Measurements from ENCODE around the gene NFYC. TPM values are rescaled to one million over a fixed set of nuclear protein-coding genes. Genes with fewer than 3 reads are reported as not detected.
A peak's percentile ranks its signal among the peaks of the same experiment; 100 is the strongest.

Gene NFYC
- polyA plus RNA-seq, 4 donors = 92.0 to 106 (median 101) TPM

DNA sequence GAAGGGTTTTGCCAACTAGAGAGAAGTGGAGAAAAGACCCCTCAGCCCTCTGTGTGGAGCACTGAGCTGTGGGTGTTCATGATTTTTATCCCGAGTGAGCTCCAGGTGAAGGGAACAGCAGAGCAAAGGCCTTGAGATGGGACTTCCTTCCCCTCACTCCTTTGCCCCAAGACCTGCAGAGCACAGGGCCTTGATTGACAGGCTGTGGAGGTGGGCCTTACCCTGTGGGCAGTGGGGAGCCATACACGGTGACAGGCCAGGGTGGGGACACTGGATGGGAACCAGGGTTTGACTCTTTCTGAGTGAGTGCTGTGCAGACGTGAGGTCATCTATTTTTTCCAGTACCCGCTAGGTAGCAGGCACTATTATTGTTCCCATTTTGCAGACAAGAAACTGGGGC is 102.5 kb downstream of the NFYC start:
- DNase-seq (ENCODE audit: low read depth in 4 of 4, low spot score in 3 of 4) = no peak

DNA sequence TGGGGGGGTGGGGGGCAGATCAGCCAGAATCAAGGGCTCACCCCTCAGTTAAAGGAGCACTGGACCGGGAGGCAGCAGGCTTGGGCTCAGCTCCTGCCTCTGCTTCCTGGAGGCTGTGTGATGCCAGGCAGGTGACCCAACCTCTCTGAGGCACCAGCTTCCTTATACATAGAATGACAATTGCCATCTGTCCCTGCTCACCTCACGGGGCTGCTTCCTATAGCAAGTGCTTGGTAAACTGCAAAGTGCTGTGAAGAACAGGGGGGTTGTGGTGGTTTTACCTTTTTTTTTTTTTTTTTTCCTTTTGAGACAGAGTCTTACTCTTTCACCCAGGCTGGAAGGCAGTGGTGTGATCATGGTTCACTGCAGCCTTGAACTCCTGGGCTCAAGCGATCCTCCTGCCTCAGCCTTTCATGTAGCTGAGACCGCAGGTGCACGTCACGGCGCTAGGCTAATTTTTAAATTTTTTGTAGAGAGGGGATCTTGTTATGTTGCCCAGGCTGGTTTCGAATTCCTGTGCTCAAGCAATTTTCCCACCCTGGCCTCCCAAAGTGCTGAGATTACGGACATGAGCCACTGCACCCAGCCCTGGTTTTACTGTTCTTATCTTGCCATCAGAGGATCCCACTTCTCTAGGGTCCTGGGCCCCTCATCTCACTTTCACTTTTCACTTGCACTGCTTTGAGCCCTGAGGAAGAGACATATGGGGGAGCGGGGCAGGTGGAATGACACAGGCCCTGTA is 103.6 kb downstream of the NFYC start:
- no peak for DNase-seq (ENCODE audit: low read depth in 4 of 4, low spot score in 3 of 4)

- DNase-seq (ENCODE audit: low read depth in 4 of 4, low spot score in 3 of 4) = no peak
These were observed 104.5 kb downstream of the NFYC start for GRCh38 chr1:40795811-40796586.

- DNase-seq (ENCODE audit: low read depth in 4 of 4, low spot score in 3 of 4) = no peak
These were observed 105.6 kb downstream of the NFYC start for GRCh38 chr1:40796939-40797667.

- DNase-seq (ENCODE audit: low read depth in 4 of 4, low spot score in 3 of 4) = no peak
These were observed 106.1 kb downstream of the NFYC start for GRCh38 chr1:40797668-40798010.

DNA sequence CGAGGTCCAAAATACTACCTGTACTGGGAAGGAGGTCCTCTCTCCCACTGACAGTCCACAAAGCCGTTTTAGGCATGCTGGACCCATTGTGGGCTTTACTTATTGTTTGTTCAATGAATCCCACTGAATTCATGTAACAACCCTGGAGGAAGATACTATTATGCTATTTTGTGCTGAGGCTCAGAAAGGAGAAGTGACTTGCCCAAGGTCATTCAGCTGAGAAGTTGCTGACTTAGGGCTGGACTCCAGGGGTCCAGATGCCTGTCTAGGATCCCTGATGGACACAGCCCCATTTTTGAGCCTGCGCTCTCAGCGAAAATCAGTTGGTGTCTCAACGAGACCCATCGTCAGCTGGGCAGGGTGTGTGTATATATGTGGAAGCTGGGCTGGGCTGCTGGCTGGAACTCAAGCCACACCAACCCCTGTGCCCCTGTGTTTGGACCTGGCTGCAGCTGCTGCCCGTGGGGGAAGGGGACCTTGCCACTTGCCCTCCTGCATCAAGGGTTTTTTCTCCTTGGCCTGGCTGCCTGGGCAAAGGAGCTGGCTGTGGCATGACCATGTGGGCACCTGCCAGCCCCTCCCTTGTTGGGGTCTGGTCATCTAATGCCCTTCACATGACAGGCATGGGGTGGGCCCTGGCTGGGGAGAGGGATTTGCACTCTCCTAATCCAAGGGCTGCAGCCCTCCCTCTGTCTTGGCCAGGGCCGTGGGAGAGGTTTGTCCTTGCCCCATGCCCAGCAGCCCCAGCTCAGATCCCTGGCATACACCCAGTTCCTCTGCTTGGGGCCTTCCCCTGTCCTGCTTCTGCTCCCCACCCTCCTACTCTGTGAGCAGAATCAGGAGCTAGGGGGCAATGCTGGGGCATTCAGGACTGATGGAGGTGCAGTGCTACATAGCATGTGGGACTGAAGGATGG is 107.1 kb downstream of the NFYC start:
- no peak for DNase-seq (ENCODE audit: low read depth in 4 of 4, low spot score in 3 of 4)

GRCh38 chr1:40799351-40799867 is 107.9 kb downstream of the NFYC start:
- DNase-seq (ENCODE audit: low read depth in 4 of 4, low spot score in 3 of 4) = no peak

DNA sequence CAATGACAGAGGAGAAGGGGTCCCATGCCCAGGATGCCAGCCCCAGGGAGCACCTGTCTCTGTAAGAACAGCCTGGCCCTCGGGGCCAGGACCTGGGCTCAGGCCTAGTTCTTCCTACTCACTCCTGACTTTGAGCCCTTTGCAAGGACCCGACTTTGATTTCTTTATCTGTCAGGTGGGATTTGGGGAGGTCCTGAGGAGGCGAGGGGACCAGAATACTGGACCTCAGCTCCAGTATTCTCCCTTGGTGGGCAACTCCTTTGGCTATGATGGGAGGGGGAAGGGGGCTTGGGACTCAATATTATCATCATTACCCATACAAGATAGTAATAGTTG is 110.2 kb downstream of the NFYC start:
- DNase-seq (ENCODE audit: low read depth in 4 of 4, low spot score in 3 of 4) = no peak

GRCh38 chr1:40802078-40802741 is 110.7 kb downstream of the NFYC start:
- peak in 3 of 4 donors; percentile 66 to 75 (median 73) for DNase-seq (ENCODE audit: low read depth in 4 of 4, low spot score in 3 of 4)

DNA sequence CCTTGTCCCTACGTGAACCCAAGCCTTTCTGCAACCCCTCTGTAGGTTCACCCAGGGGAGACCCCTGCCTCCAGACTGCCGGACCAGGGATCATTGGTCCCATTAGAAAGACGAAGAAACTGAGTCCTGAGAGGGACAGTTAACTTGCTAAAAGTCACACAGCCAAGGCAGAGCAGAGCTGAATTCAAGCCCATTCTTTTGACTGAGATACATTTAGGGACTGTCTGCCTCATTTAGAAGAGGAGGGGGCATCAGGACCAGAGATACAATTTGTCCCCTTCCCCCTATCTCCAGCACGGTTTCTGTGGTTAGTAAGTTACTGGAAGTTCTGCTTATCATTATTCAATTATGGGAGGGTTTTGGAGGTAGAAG is 111.2 kb downstream of the NFYC start:
- no peak for DNase-seq (ENCODE audit: low read depth in 4 of 4, low spot score in 3 of 4)

GRCh38 chr1:40803447-40803846 is 111.9 kb downstream of the NFYC start:
- DNase-seq (ENCODE audit: low read depth in 4 of 4, low spot score in 3 of 4) = no peak

DNA sequence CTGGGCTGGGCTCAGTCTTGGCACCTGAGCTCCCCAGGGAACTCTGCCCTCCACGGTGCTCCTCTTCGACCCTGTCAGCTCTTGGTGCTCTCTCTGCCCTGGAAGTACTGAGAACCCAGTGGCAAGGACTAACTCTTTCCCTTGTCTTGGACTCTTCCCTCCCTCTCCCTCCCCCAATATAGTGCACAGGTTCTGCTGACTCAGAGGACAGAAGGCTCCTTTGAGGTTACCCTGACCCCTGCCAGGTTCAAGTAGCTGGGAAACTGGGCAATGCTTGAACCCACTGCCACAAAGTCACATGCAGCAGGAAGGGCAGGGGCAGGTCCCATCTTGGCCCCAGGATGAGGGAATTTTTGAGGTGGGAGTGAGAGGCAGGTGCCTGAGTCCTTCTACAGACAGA is 112.4 kb downstream of the NFYC start:
- DNase-seq (ENCODE audit: low read depth in 4 of 4, low spot score in 3 of 4) = no peak

DNA sequence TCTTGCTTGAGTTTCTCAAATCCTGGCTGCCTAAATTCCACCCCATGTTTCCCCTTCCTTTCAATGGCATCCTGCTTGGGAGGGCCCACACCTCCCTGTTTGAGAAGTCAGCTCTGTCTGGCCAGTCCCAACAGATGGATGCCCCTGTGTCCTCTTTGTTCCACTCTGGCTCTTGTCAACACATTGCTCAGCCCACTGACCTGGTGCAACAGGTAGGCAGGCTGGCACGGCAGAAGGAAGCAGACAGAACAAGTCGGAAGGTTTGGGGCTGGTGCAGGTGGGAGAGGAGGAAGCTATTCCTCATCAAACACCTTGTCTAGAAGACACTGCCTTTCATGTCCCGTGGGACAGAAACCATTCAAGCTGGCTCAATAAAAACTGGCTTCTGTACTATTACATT is 114.7 kb downstream of the NFYC start:
- no peak for DNase-seq (ENCODE audit: low read depth in 4 of 4, low spot score in 3 of 4)

DNA sequence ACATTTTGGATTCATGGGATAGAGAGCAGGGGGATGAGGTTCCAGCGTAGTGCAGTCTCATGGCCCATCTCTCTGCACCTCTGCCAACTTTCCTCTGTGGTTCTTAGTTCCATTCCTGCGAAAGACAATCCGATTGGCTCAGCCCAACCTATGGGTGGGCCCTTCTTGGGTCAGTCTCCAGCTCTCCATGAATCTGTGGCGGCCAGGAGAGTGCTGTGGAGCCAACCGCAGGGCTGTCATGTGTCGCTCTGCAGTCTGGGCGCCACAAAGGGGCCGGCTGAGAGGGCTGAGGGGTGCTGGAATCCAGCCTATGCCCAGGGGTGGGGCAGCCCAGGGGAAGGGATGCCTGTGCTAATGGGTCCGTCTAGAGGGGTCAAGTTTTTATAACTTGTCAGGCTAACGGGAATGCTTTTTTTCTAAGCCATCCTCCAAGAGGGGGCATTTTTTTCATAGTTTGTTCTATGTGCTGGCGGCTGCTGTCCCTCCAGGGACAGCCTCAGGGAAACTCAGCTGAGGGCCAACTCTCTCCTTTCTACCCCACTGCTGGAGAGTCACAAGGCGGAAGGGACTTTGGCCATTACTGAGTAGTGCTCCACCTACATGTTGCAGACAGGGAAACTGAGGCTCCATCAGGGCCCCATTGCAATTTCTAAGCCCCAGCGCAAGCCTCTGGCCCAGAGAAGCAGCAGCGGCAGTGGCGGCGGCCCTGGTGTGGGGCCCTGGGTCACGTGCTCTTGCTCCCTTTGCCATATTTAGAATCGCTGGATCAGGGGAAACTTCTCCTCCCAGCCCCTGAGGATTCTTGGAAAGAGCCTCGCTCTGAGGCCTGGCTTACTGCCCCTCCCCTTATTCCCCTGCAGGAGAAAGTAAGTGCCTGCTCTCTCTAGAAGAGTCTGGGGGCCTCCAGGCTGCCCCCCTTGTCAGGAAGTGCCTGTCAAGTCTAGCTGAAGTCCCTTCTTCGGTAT is 115.5 kb downstream of the NFYC start:
- DNase-seq (ENCODE audit: low read depth in 4 of 4, low spot score in 3 of 4) = no peak

DNA sequence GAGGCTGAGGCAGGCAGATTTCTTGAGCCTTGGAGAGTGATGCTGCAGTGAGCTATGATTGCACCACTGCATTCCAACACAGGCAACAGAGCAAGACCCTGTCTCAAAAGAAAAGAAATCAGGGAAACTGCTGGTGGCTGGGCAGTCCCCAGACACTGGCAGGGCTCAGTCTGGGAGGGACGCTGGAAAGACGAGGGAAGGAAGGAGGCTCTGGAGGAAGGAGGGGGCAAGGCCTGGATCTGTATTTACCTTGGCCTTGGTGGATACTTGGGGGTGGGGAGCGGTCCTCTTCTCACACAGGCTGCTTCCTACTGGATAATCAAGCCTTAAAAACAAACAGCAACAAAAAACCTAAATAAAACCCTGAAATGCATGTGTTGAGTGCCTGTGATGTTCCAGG is 116.5 kb downstream of the NFYC start:
- no peak for DNase-seq (ENCODE audit: low read depth in 4 of 4, low spot score in 3 of 4)

- DNase-seq (ENCODE audit: low read depth in 4 of 4, low spot score in 3 of 4) = no peak
These were observed 116.9 kb downstream of the NFYC start for GRCh38 chr1:40808444-40808843.

DNA sequence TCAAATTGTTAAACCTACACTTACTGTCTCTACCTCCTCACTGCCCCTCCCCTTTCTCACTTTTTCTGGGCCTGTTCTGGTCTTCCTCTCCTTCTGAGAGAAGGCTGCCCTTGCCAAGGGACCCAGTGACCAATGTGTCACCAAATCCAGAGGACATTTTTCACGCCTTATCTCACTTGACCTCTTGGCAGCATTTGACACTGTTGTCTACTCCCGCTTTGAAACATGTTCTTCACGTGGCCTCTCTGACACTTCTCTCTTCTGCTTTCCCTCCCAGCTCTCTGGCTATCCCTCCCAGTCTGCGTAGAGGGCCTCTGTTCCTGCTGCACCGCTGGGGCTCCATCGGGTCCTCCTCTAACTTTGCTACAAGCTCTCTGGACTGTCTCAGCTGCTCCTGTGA is 117.4 kb downstream of the NFYC start:
- no peak for DNase-seq (ENCODE audit: low read depth in 4 of 4, low spot score in 3 of 4)

GRCh38 chr1:40810927-40811326 is 119.4 kb downstream of the NFYC start:
- no peak for DNase-seq (ENCODE audit: low read depth in 4 of 4, low spot score in 3 of 4)

DNA sequence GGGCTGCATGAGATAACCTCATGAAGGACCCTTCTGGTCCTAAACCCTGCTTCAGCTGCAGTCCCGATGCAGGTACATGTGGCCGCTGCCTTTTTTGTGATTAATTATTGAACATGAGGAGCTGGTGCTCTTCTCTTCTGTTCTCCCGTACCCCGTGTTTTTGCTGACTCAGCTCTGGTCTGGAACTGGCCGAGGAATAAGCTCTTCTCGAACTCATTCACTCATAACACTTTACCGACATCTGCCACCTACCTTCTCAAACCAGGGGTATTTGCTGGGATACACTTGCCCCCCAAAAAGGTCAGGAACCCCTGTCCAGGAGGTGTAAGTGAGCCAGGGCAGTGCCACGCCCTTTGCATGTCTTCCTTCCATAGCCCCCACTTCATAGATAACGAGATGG is 123.9 kb downstream of the NFYC start:
- no peak for DNase-seq (ENCODE audit: low read depth in 4 of 4, low spot score in 3 of 4)
